ENCODE measurements around the gene CAMTA1.

CAMTA1 gene

DNA sequence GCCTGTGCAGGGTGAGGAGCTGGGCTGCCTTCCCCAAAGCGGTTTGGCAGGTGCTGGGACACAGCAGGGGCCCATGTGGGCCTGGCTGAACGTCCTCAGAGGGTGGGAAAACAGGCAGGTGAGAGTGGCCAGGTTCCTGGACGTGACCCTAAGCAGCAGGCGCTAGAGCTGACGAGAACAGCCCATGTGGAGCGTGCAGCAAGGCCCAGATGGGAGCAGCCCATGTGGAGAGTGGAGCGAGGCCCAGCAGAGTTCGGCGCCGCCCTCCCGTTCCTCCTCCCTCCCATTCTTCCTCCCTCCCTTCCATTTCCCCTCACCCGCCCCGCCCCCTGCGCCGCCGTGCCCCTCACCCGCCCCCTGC is 671.4 kb downstream of the CAMTA1 start:
- H4K20me1 ChIP-seq (ENCODE audit: low read depth, low read length), result no peaks in the 10 kb centered on the region
- no peaks in the 10 kb centered on the region for H3F3A ChIP-seq (ENCODE audit: insufficient read depth)
- no peak overlapping the region for H3K9ac ChIP-seq (ENCODE audit: low read length)
- H3K36me3 ChIP-seq (ENCODE audit: low read length), result no peaks in the 10 kb centered on the region
- H3K9me3 ChIP-seq (ENCODE audit: insufficient read depth, low read length), result no peaks in the 10 kb centered on the region
- H3K9me2 ChIP-seq (replicated peaks; ENCODE audit: insufficient read depth, low read length), result no peaks in the 10 kb centered on the region
- H3K79me2 ChIP-seq (ENCODE audit: insufficient read depth, low read length), result no peaks in the 10 kb centered on the region
- no peak overlapping the region for H3K27ac ChIP-seq (ENCODE audit: low read depth, low read length)
- no peaks in the 10 kb centered on the region for H3K27me3 ChIP-seq (ENCODE audit: low read length)
- H3K4me3 ChIP-seq (ENCODE audit: insufficient read depth, low read length, poor library complexity, severe bottlenecking), result no peak overlapping the region
- H3K4me2 ChIP-seq (ENCODE audit: low read depth, low read length, poor library complexity, severe bottlenecking), result no peak overlapping the region
- TF ChIP-seq CTCF (IDR thresholded peaks at IDR 0.05; ENCODE audit: insufficient read depth, low read length, poor library complexity, severe bottlenecking) (no peak), EZH2phosphoT487 (conservative IDR thresholded peaks at IDR 0.05; ENCODE audit: low read length) (no peak)
- H2AFZ ChIP-seq (ENCODE audit: low read depth, low read length, severe bottlenecking), result no peak overlapping the region

GRCh38 chr1:7457811-7458210 is 672.6 kb downstream of the CAMTA1 start:
- Histone ChIP-seq H3K4me3 (ENCODE audit: insufficient read depth, low read length, poor library complexity, severe bottlenecking) (no peak overlapping the region), H4K20me1 (ENCODE audit: low read depth, low read length) (no peaks in the 10 kb centered on the region), H3F3A (ENCODE audit: insufficient read depth) (no peaks in the 10 kb centered on the region), H2AFZ (ENCODE audit: low read depth, low read length, severe bottlenecking) (no peak overlapping the region), H3K9me2 (replicated peaks; ENCODE audit: insufficient read depth, low read length) (no peaks in the 10 kb centered on the region), H3K79me2 (ENCODE audit: insufficient read depth, low read length) (no peaks in the 10 kb centered on the region), H3K36me3 (ENCODE audit: low read length) (no peaks in the 10 kb centered on the region), H3K27me3 (ENCODE audit: low read length) (no peaks in the 10 kb centered on the region), H3K9me3 (ENCODE audit: insufficient read depth, low read length) (no peaks in the 10 kb centered on the region), H3K4me2 (ENCODE audit: low read depth, low read length, poor library complexity, severe bottlenecking) (no peak overlapping the region), H3K9ac (ENCODE audit: low read length) (no peak overlapping the region), H3K27ac (ENCODE audit: low read depth, low read length) (no peak overlapping the region)
- no peak for TF ChIP-seq EZH2phosphoT487 (conservative IDR thresholded peaks at IDR 0.05; ENCODE audit: low read length)
- no peak for TF ChIP-seq CTCF (IDR thresholded peaks at IDR 0.05; ENCODE audit: insufficient read depth, low read length, poor library complexity, severe bottlenecking)

GRCh38 chr1:7458946-7459345 is 673.7 kb downstream of the CAMTA1 start:
- no peak for TF ChIP-seq EZH2phosphoT487 (conservative IDR thresholded peaks at IDR 0.05; ENCODE audit: low read length)
- TF ChIP-seq CTCF (IDR thresholded peaks at IDR 0.05; ENCODE audit: insufficient read depth, low read length, poor library complexity, severe bottlenecking), result no peak
- Histone ChIP-seq H3F3A (ENCODE audit: insufficient read depth) (no peaks in the 10 kb centered on the region), H3K27ac (ENCODE audit: low read depth, low read length) (no peak overlapping the region), H3K9ac (ENCODE audit: low read length) (no peak overlapping the region), H3K9me3 (ENCODE audit: insufficient read depth, low read length) (no peaks in the 10 kb centered on the region), H3K27me3 (ENCODE audit: low read length) (no peaks in the 10 kb centered on the region), H4K20me1 (ENCODE audit: low read depth, low read length) (no peaks in the 10 kb centered on the region), H3K9me2 (replicated peaks; ENCODE audit: insufficient read depth, low read length) (no peaks in the 10 kb centered on the region), H3K79me2 (ENCODE audit: insufficient read depth, low read length) (no peaks in the 10 kb centered on the region), H3K4me3 (ENCODE audit: insufficient read depth, low read length, poor library complexity, severe bottlenecking) (no peak overlapping the region), H3K4me2 (ENCODE audit: low read depth, low read length, poor library complexity, severe bottlenecking) (no peak overlapping the region), H3K36me3 (ENCODE audit: low read length) (no peaks in the 10 kb centered on the region), H2AFZ (ENCODE audit: low read depth, low read length, severe bottlenecking) (no peak overlapping the region)

DNA sequence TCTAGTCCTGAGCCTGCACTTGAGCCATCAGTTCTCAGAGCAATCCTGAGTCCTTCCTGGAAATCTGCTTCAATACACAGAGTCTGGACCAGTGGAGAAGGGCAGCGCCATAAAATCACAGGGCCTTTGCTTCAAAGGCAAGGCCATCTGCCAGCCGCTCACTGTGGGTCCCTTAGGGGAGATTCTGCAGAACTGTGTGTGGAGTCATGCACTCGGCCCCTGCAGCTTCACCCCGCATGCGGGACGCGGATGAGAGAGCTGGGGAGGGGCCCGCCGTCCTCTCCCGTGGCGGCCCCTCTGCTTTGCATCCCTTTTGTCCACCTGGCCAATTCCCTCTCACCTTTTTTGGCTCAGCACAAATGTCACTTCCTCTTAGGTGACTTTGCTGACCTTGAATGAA is 674.7 kb downstream of the CAMTA1 start:
- H3K4me2 ChIP-seq (ENCODE audit: low read depth, low read length, poor library complexity, severe bottlenecking), result no peak overlapping the region
- H3K4me3 ChIP-seq (ENCODE audit: insufficient read depth, low read length, poor library complexity, severe bottlenecking), result no peak overlapping the region
- H3K9me2 ChIP-seq (replicated peaks; ENCODE audit: insufficient read depth, low read length), result no peaks in the 10 kb centered on the region
- H3K79me2 ChIP-seq (ENCODE audit: insufficient read depth, low read length), result no peaks in the 10 kb centered on the region
- no peak for TF ChIP-seq CTCF (IDR thresholded peaks at IDR 0.05; ENCODE audit: insufficient read depth, low read length, poor library complexity, severe bottlenecking)
- no peak for TF ChIP-seq EZH2phosphoT487 (conservative IDR thresholded peaks at IDR 0.05; ENCODE audit: low read length)
- no peaks in the 10 kb centered on the region for H3F3A ChIP-seq (ENCODE audit: insufficient read depth)
- H3K27ac ChIP-seq (ENCODE audit: low read depth, low read length), result no peak overlapping the region
- no peaks in the 10 kb centered on the region for H3K9me3 ChIP-seq (ENCODE audit: insufficient read depth, low read length)
- H2AFZ ChIP-seq (ENCODE audit: low read depth, low read length, severe bottlenecking), result no peak overlapping the region
- H3K9ac ChIP-seq (ENCODE audit: low read length), result no peak overlapping the region
- no peaks in the 10 kb centered on the region for H3K36me3 ChIP-seq (ENCODE audit: low read length)
- no peaks in the 10 kb centered on the region for H4K20me1 ChIP-seq (ENCODE audit: low read depth, low read length)
- H3K27me3 ChIP-seq (ENCODE audit: low read length), result no peaks in the 10 kb centered on the region

All from SU-DHL-6 (cell line).